H1 (cell line): ENCODE results near the gene PTBP1.

ENCODE experiments used
- CBX8 ChIP-seq: fragments of 300-800, 300-1000 bp; sonication (generic); IDR thresholded peaks from 2 replicates; pipeline ENCODE4 v1.7.1; 2016; ENCODE audit warnings: low read depth, low read length, borderline replicate concordance
- CTCF ChIP-seq, 3 experiments: IDR thresholded peaks; 1 replicate in 2 of 3; 2 replicates in 1 of 3; pipeline versions ENCODE4 v1.5.1 to v1.6.1; 2011; ENCODE audit warnings: low read length in 3 of 3, mild to moderate bottlenecking in 3 of 3, inconsistent platforms in 2 of 3, low read depth in 1 of 3, moderate library complexity in 1 of 3; ENCODE audit not compliant: insufficient read depth in 1 of 3; ENCODE audit errors: control extremely low read depth in 1 of 3
- EP300 ChIP-seq, 2 experiments: IDR thresholded peaks; 1 replicate in 1 of 2; 2 replicates in 1 of 2; pipeline ENCODE4 v1.6.1; 2011 to 2012; ENCODE audit warnings: low read depth in 2 of 2, low read length in 2 of 2, mild to moderate bottlenecking in 2 of 2, borderline replicate concordance in 1 of 2, inconsistent platforms in 1 of 2, moderate library complexity in 1 of 2
- EZH2 ChIP-seq: fragments of 200-600 bp; sonication (generic); IDR thresholded peaks from 2 replicates; pipeline ENCODE4 v1.7.1; 2012; ENCODE audit warnings: low read depth, mild to moderate bottlenecking, moderate library complexity, low read length, inconsistent platforms; ENCODE audit not compliant: severe bottlenecking
- FOSL1 ChIP-seq: IDR thresholded peaks from 2 replicates; pipeline ENCODE4 v1.6.1; 2011; ENCODE audit warnings: mild to moderate bottlenecking, low read depth, low read length, moderate library complexity; ENCODE audit not compliant: insufficient read depth
- JUND ChIP-seq: IDR thresholded peaks from 2 replicates; pipeline ENCODE4 v1.6.1; 2011; ENCODE audit warnings: mild to moderate bottlenecking, improper control_type of control experiment, low read length
- KDM1A ChIP-seq: fragments of 200-600, 300-600 bp; sonication (generic); IDR thresholded peaks from 2 replicates; pipeline ENCODE4 v1.7.1; 2016; ENCODE audit warnings: mild to moderate bottlenecking, low read length, borderline replicate concordance
- MAX ChIP-seq: IDR thresholded peaks from 2 replicates; pipeline ENCODE4 v1.6.1; 2012; ENCODE audit warnings: inconsistent platforms
- POLR2A ChIP-seq, 2 experiments: IDR thresholded peaks; 1 replicate in 1 of 2; 2 replicates in 1 of 2; pipeline ENCODE4 v1.6.1; 2011; ENCODE audit warnings: low read depth in 2 of 2, low read length in 2 of 2, mild to moderate bottlenecking in 2 of 2; ENCODE audit errors: control extremely low read depth in 1 of 2
- RFX5 ChIP-seq: IDR thresholded peaks from 2 replicates; pipeline ENCODE4 v1.6.1; 2011; ENCODE audit warnings: low read depth, low read length, improper control_type of control experiment, borderline replicate concordance
- RNF2 ChIP-seq: fragments of 200-900, 300-1000 bp; sonication (generic); IDR thresholded peaks from 2 replicates; pipeline ENCODE4 v1.7.1; 2016; ENCODE audit warnings: borderline replicate concordance, low read depth, mild to moderate bottlenecking, antibody characterized with exemption, low read length; ENCODE audit not compliant: poor library complexity, severe bottlenecking; ENCODE audit errors: missing control alignments
- SAP30 ChIP-seq: fragments of 300-600 bp; sonication (generic); IDR thresholded peaks from 2 replicates; pipeline ENCODE4 v1.7.1; 2012; ENCODE audit warnings: low read length, moderate library complexity, mild to moderate bottlenecking, inconsistent platforms; ENCODE audit not compliant: insufficient read depth, insufficient replicate concordance
- SP1 ChIP-seq: IDR thresholded peaks from 2 replicates; pipeline ENCODE4 v1.6.1; 2011; ENCODE audit warnings: low read depth, low read length
- SUZ12 ChIP-seq: fragments of 200-600 bp; sonication (generic); IDR thresholded peaks from 2 replicates; pipeline ENCODE4 v1.6.1; 2012; ENCODE audit warnings: mild to moderate bottlenecking, inconsistent platforms, low read length, moderate library complexity, mixed read lengths

GRCh38 chr19:810077-810855, 13.0 kb downstream of the PTBP1 start:
- no peak for TF ChIP-seq KDM1A
- peak; percentile 1 to 36; a peak in 2 of 3 replicates for TF ChIP-seq POLR2A (IDR thresholded peaks at IDR 0.05; ENCODE audit: control extremely low read depth in 1 of 2, low read depth in 2 of 2, low read length in 2 of 2)
- no peak for TF ChIP-seq SUZ12
- no peak for TF ChIP-seq EP300 (IDR thresholded peaks at IDR 0.05; ENCODE audit: borderline replicate concordance in 1 of 2, low read depth in 2 of 2, low read length in 2 of 2)
- no peak for TF ChIP-seq JUND
- no peak for TF ChIP-seq RNF2
- no peak for TF ChIP-seq CTCF (IDR thresholded peaks at IDR 0.05; ENCODE audit: control extremely low read depth in 1 of 3, insufficient read depth in 1 of 3, low read depth in 1 of 3, low read length in 3 of 3)
- TF ChIP-seq SP1: no peak
- no peak for TF ChIP-seq CBX8
- TF ChIP-seq EZH2: no peak
- no peak for TF ChIP-seq MAX
- TF ChIP-seq FOSL1: no peak
- TF ChIP-seq RFX5: no peak
- no peak for TF ChIP-seq SAP30
